ENCODE measurements around the gene C14orf93. TPM values are rescaled to one million over a fixed set of nuclear protein-coding genes. Genes with fewer than 3 reads are reported as not detected.

The C14orf93 gene
- total RNA-seq (2014; rRNA removed; shearing (Covaris generic); ENCODE audit: low replicate concordance) = 5.5 and 21.9 TPM in 2 replicates

GRCh38 chr14:23009939-23010726 lies at the start of gene C14orf93:
C14orf93 (minus strand) TSS chr14:23010143; CDS start chr14:22999023, 11,120 bp downstream.
- peak; percentile 70 for DNase-seq (ENCODE audit: low read depth)
- in situ Hi-C loops (cut with HindIII; ENCODE audit: low pct_unique_long_range_greater_than_20kb, low sequenced_read_pairs) = no loop called here

- in situ Hi-C loops (cut with HindIII; ENCODE audit: low pct_unique_long_range_greater_than_20kb, low sequenced_read_pairs) = no loop called here
- DNase-seq (ENCODE audit: low read depth) = no peak
These were observed 48.9 kb upstream of the C14orf93 start for GRCh38 chr14:23058654-23059504.

GRCh38 chr14:23057757-23058653 lies 48.1 kb upstream of the C14orf93 start:
- in situ Hi-C loops (cut with HindIII; ENCODE audit: low pct_unique_long_range_greater_than_20kb, low sequenced_read_pairs) = no loop called here
- DNase-seq (ENCODE audit: low read depth) = peak; percentile 80

- DNase-seq (ENCODE audit: low read depth) = peak; percentile 70
- in situ Hi-C loops (cut with HindIII; ENCODE audit: low pct_unique_long_range_greater_than_20kb, low sequenced_read_pairs) = no loop called here
These were observed 47.2 kb upstream of the C14orf93 start, which contains the start of gene CDH24 for GRCh38 chr14:23056956-23057756. CDH24 (minus strand) TSS chr14:23057520; CDS start chr14:23055733, 1,787 bp downstream.

- DNase-seq (ENCODE audit: low read depth) = peak; percentile 72
- in situ Hi-C loops (cut with HindIII; ENCODE audit: low pct_unique_long_range_greater_than_20kb, low sequenced_read_pairs) = no loop called here
These were observed 46.4 kb upstream of the C14orf93 start for GRCh38 chr14:23056145-23056955.

- in situ Hi-C loops (cut with HindIII; ENCODE audit: low pct_unique_long_range_greater_than_20kb, low sequenced_read_pairs) = no loop called here
- DNase-seq (ENCODE audit: low read depth) = no peak
These were observed 45.7 kb upstream of the C14orf93 start for GRCh38 chr14:23055621-23056144.

GRCh38 chr14:23055147-23055550 lies 45.2 kb upstream of the C14orf93 start:
- in situ Hi-C loops (cut with HindIII; ENCODE audit: low pct_unique_long_range_greater_than_20kb, low sequenced_read_pairs) = no loop called here
- no peak for DNase-seq (ENCODE audit: low read depth)

- in situ Hi-C loops (cut with HindIII; ENCODE audit: low pct_unique_long_range_greater_than_20kb, low sequenced_read_pairs) = no loop called here
- no peak for DNase-seq (ENCODE audit: low read depth)
These were observed 44.3 kb upstream of the C14orf93 start for GRCh38 chr14:23054000-23054811.

- DNase-seq (ENCODE audit: low read depth) = no peak
- in situ Hi-C loops (cut with HindIII; ENCODE audit: low pct_unique_long_range_greater_than_20kb, low sequenced_read_pairs) = no loop called here
These were observed 43.5 kb upstream of the C14orf93 start for GRCh38 chr14:23053426-23053825.

- DNase-seq (ENCODE audit: low read depth) = no peak
- in situ Hi-C loops (cut with HindIII; ENCODE audit: low pct_unique_long_range_greater_than_20kb, low sequenced_read_pairs) = no loop called here
These were observed 42.7 kb upstream of the C14orf93 start for GRCh38 chr14:23052671-23053070.

GRCh38 chr14:23052182-23052623 lies 42.3 kb upstream of the C14orf93 start:
- in situ Hi-C loops (cut with HindIII; ENCODE audit: low pct_unique_long_range_greater_than_20kb, low sequenced_read_pairs) = no loop called here
- no peak for DNase-seq (ENCODE audit: low read depth)

- in situ Hi-C loops (cut with HindIII; ENCODE audit: low pct_unique_long_range_greater_than_20kb, low sequenced_read_pairs) = no loop called here
These were observed 41.5 kb upstream of the C14orf93 start for GRCh38 chr14:23051141-23052057.

GRCh38 chr14:23049011-23049410 lies 39.1 kb upstream of the C14orf93 start:
- no peak for DNase-seq (ENCODE audit: low read depth)
- in situ Hi-C loops (cut with HindIII; ENCODE audit: low pct_unique_long_range_greater_than_20kb, low sequenced_read_pairs) = no loop called here

More at GRCh38 chr14:23051141-23052057, 41.5 kb upstream of the C14orf93 start:
- DNase-seq (ENCODE audit: low read depth) = no peak

- DNase-seq (ENCODE audit: low read depth) = no peak
- in situ Hi-C loops (cut with HindIII; ENCODE audit: low pct_unique_long_range_greater_than_20kb, low sequenced_read_pairs) = no loop called here
These were observed 38.1 kb upstream of the C14orf93 start for GRCh38 chr14:23047751-23048693.

All from Caki2 (cell line).